GM21447 (cell line): ENCODE results near the gene TBC1D7.

Experiments used
- ATAC-seq: cut with Tn5 transposase; IDR thresholded peaks from one replicate; pipeline ENCODE4 v1.9.1; 2021; ENCODE audit not compliant: unreplicated experiment

TBC1D7 gene

DNA sequence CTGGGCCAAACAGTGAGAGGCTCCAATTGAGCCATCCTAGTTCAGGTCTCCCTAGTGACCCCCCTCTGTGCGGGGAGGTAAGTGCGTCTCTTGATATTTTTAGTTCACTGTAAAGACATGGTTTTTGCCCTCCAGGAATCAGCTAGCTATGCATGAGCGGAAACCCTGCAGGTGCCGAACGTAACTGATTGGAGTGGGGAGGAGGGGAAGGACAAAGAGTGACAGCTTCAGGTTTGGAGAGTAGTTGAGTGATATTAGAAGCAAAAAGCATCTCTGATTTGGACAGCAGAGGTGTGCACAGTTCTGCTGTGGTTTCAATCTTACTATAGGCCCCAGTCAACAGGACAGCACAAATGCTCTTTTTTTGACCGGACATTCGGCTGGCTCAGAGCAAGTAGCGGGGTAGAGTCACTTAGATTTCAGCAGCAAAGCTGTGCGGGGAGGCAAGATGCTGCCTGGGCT is 31.8 kb downstream of the TBC1D7 start:
- no peak for ATAC-seq

DNA sequence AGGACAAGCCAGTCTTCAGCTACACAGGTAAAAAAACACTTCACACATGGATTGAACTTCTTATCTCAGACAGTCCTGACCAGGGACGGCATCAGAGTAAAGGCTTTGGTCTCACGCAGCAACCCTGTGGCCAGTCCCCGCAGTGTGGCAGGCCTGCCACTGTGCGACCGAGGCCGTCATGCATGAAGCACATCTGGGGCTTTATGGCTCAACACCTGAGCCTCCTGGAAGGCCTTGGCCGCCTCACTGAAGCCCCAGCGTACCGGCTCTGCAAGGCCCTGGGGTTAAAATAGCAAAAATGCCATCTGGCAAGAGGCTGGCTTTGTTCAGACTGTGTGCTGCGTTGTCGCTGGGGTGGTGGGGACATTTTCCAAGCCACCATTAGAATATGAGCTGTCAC is 32.8 kb downstream of the TBC1D7 start:
- ATAC-seq = no peak

DNA sequence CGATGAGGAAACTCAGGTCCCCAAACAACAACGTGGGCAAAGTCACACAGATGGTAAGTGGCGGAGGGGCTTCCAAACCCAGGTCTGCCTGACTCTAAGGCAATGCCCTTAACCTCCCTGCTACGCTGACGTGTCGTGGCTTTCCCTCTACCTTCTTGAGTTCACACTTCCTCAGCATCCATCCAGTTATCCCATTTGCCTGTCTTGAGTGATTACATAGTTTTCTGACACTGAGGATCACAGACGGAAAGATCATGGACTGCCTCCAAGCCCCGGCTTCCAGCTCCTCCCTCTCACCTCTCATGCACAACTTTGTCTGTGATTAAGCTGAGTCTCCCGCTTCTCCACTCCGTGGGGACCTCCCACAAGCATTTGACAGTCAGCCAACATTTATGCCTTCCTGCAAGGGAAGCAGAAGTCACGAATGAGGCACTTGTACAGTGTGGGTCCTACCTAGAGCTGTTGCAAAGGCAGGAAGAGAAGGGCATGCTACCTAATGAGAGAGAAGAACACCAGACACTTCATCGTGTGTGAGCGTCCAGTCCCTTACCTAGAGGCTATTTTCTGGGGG is 33.8 kb downstream of the TBC1D7 start:
- no peak for ATAC-seq

DNA sequence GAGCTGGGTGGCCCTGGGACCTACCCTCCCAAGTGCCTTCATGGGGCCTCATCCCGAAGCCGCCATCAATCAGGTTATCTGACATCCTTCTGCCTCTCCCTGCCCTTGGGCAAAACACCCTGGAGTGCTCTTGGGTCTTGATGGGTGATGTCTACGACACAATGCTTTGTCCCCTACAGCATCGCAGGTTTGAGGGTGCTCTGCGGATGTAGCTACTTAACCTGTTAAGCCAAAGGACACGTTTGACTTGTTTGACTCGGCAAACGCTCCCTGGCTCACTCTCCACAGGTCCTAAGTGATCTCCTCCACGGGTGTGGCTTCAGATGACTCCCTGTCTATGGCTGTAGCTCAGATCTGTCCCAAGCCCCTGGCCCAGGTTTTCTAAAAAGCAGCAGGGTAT is 35.6 kb downstream of the TBC1D7 start:
- ATAC-seq = no peak

DNA sequence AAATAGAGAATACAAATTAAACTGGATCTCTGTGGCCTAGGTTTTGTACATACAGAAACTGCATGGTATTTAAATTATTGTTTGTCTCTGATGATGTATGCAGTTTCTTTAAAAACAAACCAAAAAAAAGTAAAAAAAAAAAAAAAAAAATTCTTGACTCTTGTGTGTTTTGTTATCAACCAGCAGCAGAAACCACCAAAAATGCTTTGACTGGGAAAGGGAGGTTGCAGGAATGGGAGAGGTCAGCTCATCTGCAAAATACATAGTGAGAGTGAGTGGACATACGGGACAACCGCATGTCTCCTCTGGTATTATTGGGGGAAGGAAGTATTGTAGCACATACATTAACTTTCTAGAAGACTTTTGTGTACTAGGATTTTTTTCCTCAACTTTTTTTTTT is 38.0 kb downstream of the TBC1D7 start:
- ATAC-seq = no peak

DNA sequence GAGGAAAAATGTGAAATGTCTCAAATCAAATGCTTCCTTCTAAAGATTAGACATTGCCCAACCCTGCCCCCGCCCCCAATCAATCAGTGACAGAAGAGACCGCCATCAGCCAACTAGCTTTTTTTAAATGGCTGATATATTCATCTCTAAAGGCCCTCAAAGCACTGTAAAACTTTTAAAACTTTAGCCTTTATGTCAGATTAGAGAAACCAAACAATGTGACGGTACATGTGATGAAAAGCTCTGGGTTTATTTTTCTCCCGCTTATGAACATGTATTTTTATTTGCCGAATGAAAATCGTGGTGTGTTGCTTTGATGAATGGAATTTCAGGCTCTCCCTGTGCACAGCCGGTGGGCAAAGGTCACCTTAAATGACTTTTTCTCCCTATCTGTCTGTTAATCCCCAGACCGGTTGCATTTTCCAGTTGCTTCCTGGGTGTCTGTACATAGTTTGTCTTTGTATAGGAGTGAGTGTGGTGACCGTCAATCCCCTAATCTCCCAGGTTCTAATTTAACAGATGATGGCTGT is 38.5 kb downstream of the TBC1D7 start:
- ATAC-seq = no peak

DNA sequence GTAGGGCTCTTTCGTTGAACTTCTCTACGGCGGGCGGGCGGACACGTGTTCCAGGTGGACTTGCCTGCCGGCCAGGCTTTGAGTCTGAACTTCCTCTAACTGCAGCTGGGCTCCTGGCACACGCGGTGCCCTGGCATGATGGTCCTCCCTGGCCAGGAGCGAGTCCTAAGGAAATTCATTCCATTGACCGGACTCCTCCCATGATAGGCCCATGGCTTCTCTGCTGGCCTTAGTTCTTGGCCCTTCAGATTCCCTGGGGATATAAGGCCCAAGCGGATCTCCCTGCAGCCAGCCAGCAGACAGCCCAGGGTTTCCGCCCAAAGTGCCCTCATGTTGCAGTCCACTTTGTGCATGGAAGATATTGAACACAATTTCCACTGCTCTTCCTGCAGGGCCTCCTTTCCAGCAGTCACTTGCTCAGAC is 39.4 kb downstream of the TBC1D7 start:
- ATAC-seq = no peak

DNA sequence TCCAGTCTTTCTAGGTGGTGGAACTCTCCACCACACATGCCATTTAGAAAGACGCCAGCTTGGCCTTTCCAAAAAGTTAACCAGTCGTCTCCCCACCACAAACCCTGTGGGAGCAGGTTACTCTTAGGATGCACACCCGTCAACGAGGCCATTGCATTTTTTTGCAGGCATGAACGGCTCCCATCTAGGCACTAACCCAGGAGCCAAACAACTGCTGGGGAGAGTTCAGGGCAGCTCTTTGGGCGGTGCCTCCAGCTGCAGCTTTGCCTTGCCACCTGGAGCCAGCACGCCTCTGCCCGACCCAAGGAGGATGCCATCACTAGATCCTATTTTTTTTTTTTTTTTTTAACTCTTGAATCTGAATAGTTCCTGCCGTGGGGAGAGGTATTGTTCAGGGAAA is 39.9 kb downstream of the TBC1D7 start:
- no peak for ATAC-seq

DNA sequence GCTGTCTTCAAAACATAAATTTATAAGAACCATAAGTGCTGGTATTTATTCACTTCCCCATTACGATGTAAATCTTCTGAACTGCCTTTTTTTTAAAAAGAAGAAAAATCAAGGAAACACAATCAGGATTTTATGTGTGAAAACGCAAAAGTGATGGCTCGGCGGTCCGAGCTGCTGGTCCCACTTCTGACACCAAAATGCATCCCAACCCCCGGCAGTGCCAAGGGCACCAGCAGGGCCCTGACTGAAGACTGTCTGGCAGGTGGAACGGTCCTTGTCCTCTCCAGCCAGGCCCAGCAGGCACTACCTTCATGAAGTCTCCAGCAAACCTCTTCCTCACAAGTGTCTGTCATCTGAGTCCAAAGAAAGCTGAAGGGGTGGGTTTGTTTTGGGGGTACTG is 41.2 kb downstream of the TBC1D7 start:
- ATAC-seq = no peak

DNA sequence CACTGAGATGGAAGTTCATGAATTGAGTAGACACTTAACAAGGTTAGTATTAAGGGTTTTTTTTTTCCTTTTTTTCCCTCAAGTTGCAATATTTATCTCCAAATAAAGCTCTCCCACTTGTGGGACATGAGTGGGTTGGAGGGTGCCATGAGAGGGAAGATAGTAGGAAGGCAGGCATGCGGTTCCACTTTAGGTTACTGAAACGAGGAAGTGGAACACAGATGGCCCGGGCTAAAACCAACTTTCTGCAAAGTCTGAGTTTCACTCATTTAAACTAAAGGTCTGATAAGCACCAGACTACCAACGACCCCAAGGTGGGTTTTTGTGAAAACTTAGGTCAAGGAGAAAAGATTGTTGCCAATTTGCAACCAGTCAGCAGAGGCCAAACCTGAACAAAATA is 42.2 kb downstream of the TBC1D7 start:
- ATAC-seq = peak; percentile 74

DNA sequence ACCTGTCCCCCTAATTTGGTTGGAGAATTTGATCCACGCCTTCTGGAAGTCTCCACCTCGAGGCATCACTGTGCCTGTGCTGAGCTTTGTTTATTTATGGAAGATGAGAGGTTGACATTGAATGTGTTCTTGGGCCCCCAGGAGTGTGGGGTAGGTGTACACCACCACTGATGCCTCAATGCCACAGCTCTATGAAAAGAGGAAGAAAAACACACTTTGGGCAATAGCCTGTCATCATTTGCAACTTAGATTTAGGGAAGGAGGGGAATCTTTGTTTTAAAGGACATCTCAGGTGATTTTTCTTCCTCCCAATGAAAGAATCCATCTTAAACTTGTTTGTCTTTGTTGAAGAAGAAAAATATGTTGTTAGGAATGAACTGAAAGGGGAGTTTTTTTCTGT is 42.6 kb downstream of the TBC1D7 start:
- peak; percentile 18 for ATAC-seq

DNA sequence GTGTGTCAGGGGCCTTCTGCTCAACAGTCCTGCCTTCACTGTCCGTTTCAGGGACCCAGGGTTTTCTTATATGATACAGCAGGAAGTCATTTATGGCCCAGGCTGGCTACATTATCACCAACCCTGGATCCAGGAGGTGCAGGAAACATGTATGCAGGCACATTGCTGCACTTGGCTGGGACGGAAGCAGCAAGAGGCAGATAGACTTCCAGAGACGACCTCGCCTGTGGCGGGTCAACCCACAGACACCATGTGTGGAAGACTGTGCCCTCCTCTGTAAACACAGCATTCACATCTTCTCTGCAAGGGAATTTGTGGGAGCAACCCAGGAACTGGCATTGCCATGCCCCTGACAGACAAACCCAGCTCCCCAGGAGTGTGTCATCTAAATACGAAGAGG is 43.7 kb downstream of the TBC1D7 start:
- ATAC-seq = no peak

DNA sequence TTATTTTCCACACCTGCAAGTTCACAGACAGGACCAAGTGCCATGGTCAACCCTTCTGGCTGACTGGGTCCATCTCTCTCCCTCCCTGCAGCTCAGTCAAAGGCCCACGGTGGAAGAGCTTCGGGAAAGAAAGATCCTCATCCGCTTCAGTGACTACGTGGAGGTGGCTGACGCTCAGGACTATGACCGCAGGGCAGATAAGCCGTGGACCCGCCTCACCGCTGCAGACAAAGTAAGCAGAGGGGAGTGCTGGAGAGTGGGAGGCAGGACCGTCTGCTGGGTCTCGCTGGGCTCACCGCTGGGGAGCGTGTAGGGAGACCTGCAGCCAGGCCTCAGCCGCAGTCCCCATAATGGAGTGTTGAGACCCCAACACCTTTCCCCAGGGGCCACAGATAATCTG is 45.0 kb downstream of the TBC1D7 start:
- ATAC-seq = no peak

DNA sequence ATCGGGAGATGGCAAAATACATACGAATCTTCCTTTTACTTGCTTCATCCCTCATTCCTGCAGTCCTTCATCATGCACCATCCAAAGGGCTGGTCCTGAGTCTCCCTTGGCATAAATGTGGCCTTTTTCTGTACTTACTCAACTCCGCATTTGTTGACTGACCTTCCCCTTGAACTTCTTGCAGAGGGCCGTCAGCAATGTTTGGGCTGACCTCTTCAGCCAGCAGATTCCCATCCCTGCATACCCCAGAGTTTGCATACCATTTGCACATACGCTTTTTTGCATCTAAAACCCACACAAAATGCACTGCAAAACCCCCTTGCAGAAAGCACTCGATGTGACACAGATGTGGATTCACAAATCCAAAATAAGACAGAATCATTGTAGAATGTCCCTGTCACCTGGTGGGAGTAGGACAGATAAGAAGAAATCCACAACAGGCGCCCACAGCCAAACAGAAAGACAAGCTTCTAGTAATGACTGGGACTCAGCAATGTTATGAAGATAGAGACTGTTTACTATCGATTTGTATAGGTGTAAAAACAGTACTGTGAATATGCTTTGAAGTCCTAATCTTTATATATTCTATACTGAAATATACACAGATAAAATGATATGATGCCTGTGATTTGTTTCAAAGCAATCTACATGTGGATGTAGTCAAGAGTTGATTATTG is 45.8 kb downstream of the TBC1D7 start:
- ATAC-seq = no peak

DNA sequence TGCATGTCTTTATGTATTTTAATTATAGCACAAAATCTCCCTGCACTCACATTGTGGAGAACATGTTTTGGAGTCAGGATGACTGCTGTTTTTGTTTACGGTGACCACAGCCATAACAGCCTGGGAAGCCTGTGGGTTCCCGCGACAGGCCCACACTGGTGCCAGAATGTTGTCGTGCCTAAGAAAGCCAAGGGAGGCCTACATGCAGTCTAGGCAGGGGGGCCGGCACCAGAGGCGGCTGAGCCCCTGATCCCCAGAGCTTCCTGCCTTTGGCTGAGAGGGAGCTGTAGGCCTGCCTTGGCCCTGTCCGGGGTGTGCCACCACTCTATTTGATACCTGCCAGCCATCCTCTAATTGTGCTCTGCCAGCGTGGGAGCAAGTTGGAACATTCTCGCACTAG is 46.7 kb downstream of the TBC1D7 start:
- no peak for ATAC-seq

DNA sequence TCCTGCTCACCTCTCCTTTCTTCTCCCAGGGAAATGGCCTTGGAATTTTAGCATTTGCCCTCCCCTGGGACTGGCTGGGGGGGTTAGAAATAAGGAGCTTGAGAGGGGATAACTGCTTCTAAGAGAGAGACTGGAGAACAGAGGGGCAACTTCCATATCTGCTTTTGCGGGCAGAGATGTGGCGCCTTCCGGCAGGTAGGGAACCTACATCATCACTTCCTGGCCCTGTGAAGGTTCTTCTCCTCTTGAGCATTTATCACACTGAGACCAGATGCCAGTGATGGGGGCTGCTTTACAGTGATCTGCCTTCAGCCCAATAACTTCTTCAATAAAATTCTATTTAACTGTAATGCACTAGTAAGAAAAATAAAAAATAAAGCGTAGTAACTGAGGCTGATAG is 48.1 kb downstream of the TBC1D7 start:
- ATAC-seq = no peak

DNA sequence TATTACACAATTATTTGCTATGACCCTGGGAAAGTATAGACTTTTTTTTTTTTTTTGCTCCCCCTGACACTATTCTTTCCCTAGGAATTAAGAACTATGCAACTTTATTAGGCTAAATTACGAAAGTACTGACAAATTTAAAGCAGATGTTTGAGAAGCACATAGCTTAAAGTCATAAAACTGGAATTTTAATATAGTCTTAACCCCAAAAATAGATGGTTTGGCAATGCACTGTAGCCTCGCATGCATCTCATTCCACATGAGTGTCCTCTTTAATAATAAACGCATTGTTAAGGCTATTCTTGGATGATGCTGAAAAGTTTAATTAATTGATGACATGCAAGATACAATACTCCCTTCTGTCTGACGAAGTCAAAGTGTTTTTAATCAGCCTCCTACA is 49.3 kb downstream of the TBC1D7 start:
- no peak for ATAC-seq

DNA sequence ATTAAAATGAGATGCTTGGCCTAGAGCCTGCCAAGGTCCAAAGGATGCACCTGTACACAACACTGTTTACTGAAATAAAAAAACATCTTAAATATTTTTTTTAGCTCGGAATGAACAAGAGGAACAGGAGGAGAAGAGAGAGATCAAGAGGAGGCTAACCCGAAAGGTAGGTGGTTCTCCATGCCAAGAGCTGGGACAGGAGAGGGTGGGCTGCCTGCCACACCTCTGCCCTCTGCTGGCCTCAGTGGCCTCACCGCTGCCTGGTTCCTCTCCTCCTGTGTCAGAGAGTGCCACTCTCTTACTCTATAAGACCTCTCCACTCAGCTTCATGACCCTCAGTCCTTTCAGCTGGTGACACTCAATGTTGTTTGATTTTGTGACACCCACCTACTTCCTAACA is 50.2 kb downstream of the TBC1D7 start:
- ATAC-seq = no peak

DNA sequence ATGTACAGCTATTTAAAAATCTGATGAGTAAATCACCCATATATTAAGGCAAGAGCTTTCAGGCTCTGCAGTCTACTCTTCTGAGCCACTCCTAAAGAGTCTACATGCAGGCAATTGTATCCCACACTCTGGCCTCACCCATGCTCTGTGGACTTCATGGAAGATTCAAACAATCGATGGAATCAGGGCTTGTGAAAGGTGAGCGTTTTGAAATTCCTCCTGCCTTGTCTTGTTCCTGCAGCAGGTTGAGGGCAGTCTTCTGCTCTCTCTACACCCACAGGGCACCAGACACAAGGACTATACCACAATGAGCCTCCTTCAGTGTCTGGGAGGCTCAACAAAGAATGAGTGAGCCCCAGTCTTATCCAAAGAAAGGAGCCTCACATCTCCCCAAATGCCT is 51.1 kb downstream of the TBC1D7 start:
- no peak for ATAC-seq

DNA sequence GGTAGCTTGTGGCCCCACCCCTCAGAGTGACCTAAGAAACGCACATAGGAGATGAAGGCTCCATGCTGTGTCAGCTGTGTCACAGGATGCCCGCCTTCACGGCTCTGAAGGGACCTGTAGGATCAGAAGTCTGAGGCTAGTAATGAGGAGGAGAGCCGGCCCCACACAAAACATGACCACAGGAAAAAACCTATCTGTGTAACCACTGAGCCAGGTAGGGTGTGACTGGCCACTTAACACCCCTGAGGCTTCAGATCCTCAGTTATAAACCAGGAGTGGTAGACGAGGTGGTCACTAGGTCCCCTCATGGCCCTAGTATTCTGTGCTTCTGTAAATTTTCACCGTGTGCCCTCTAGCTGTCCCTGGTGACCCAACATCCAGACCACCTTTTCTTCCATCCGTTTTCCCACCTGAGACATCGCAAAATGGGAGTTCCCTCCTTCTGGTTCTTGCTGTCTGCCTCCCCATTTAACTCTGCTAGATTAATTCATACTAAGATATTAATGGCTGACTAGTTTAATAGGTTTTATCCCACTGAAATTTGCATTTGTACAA is 52.8 kb downstream of the TBC1D7 start:
- ATAC-seq = no peak

DNA sequence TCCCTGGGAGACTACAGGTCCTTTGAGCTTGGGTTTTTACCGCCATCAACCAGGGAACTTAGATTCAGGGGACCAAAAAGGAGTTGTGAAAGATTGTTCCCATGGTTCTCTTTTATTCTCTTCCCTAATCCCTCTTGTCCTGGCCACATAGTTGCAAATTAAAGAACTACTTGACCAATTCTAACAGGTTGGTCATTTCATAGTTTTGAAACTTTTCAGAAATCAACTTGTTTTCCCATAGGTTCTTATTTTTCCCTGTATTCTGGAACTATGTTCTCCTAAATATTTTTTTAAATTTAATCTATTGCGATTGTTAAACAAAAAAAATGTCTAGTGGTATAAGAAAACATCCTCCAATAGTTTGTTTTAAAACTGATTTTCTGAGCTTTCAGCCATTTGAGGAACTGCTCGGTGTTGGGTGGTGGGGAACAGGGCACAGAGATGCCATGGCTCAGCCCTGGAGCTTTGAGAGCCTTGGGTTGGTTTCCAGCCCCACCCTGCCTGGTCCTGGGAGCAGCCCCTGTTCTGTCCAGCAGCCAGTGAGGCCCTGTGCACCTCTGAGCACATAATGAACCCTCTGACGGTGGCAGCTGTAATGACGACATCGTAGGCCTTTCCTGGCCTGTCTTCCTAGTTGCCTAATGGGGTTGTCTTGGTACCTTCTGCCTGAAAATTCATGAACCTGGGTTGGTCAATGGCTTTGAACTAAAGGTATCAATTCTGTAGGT is 53.5 kb downstream of the TBC1D7 start:
- ATAC-seq = no peak
